ENCODE measurements around the gene UGT1A4.

The UGT1A4 gene

DNA sequence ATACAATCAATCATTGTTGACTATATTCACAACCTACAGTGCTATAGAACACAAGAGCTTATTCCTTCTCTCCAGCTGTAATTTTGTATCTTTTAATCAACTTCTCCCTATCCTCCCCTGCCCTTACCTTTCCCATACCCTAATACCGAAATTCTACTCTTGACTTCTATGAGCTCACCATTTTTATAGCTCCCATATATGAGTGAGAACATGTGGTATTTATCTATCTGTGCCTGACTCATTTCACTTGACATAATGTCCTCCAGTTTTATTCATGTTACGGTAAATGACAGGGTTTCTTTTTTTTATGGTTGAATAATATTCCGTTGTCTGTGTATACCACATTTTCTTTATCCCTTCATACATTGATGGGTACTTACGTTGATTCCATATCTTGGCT, 62.2 kb downstream of the UGT1A4 start:
- no peak for DNase-seq

DNA sequence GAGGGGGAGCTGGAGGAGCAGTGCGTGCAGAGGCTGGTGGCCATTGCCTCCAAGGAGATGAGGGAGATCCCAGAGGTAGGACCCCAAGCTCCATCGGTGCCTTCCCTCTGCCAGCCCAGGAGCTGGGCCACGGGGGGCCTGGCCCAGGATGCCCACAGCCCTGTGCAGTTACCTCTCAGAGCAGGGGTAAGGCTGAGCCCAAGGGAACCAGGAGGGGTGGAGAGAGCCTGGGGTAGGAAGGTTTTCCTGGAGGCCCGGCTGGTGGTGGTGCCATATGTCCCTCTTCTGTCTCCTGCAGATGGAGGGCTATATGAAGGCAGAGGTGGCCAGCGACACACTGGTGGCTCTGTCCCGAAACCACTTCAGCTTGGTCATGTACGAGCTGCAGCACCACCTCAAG, 71.0 kb downstream of the UGT1A4 start:
- DNase-seq = no peak

DNA sequence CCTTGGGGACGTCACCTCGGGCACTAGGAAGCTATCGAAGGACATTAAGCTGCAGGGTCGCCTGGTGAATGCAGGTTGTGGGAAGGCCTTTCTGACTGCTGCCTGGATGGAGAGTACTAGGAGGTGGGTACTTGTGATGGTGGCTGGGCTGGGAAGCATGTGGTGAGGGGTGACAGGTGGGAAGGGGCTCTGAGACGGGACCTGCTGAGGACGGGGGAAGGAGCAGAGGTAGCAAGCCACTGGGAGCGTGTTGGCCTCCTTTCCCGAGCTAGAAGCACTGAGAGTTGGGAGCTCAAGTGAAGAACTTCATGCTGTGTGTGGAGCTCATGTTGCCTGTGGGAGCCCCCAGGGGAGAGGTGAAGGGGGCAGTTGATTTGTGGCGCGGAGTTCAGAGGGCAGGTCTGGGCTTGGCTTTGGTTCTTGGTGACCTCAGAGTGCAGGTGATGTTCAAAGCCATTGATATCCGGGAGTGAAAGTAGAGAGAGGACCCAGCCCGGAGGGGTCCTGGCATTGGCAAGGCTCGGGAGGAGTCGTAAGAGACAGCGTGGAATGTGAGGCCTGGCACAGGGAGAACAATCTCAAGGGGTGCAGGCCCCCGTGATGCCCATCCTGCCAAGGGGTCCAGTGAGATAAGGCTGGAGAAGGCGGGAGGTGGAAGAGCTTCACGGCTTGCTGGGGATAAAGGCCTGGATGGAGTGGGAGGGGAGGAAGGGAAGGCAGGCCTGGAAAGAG, 72.8 kb downstream of the UGT1A4 start:
- DNase-seq = no peak

DNA sequence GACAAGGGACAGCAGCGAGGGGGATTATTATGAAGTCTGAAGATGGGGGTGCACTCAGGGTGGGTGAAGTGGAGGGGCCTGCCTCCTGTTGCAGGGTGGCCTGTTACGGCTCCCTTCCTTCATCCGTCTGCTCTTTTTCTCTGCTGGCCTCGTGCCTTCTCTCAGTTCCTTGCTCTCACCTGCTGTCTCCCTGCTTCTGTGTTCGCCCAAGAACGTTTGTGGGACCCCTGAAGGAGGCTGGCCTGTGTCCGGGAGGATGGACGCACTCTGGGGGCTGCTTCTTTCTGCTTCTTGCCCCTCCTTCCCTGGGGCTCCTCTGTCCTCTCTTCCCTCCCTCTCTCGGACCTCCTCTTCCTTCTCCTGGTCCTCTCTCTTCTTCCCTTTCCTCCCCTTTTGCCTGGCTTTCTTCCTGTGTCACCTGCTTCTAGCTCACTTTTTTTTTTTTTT, 73.4 kb downstream of the UGT1A4 start:
- no peak for DNase-seq

DNA sequence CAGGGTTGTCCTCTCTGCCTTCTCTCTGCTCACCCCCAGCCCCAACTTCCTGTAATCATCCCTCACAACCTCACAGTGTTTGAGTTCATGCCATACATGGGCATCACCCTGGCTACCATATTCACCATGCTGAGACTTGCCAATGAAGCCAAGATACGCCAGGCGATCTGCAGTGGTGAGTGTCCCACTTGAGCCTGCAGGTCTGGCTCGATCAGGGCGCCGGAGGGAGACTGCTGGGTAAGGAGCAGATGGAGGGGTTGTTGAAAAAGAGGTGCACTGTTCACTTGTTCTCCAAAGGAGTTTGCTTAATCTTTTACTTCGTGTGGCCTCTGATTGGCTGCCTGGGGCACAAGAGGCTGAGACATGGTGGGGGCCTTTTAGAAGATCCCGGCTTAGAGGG, 74.2 kb downstream of the UGT1A4 start:
- no peak for DNase-seq

DNA sequence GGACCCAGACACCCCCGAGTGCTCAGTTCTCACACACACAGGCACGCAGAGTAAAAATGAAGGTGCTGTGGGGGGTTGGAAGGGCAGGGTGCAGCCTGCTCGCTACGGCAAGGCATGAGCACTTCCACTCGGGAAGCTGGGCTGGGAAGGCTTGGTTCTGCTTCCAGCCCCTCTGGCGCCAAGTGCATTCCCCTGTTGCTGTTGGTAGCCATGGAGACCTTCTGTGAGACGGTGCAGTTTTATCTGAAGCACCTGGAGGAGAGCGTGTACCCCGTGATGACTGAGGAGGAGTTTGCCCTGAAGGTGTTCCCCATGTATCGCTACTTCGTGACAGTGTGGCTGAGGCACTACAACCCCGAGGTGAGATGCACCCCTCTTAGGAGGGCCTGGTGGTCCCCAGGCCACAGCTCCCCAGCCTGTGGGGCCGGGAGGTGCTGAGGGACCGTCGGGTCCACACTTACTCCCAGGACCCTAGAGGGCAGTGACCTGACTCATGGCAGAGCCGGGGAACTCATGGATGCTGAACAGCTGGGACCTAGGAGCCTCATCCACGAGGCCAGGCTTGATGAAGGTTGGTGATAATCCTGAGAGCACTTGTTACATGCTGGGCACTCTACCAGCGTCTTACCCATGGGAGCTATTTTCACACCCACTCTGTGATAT, 75.1 kb downstream of the UGT1A4 start:
- peak in 1 of 51 donors; percentile 5 for DNase-seq

DNA sequence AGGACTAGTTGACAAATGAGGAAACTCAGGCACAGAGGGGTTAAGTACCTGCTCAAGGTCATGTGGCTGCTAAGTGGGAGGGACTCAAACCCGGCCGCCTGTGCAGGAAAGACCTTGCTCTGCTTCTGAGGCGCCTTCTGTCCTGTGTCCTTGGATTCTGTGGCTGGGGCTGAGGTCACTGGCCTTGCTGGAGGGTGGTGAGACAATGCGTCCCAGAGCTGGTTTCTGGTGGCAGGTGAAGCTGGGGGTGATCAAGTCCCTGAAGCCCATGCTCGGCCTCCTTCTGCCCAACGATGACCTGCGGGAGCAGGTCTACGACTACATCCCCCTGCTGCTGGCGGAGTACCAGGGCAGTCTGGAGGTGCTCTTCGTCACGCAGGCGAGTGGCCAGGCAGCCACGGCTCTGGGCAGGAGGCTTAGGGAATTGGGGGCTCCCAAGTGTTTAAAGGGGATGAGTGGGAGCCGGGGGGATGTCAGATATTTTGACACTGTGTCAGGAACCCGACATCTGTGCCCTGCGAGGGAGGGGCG, 75.7 kb downstream of the UGT1A4 start:
- no peak for DNase-seq

DNA sequence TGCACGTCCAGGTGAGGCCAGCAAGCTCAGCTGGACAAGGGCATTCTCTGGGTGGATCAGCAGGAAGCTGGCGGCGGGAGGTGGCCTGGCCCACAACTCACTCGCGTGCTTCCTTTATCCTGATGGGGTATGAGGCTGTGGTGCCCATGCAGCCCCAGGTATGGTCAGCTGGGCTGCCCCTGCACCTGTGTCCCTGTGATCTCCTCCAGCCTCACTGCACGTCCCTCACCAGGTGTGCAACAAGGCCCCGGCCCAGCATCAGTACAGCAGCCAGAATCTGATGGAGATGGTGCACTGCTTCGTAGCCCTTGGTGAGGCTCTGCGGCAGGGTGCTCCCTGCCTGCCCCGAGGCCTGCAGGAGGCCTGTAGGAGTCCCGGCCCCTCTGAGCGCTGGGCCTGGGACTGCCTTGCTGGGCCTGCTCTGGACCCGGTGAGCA, 77.2 kb downstream of the UGT1A4 start:
- no peak for DNase-seq

DNA sequence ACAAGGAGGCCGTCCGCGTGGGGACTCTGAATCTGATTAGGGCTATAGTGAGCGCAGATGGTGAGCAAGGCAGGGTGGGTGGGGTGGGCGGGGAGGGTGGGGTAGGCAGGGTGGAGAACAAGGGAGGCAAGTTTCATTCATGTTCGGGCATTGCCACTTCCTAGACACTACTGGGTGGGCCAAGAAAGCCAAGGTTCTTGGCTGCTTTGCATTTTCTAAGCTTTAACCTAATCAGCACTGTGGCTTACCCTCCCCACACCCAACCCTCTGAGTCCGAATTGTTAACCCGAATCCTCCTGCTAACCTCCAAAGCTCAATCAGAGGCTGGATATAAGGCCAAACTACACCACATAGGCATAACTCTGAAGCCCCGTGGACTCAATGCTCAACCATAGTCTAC, 77.7 kb downstream of the UGT1A4 start:
- no peak for DNase-seq

DNA sequence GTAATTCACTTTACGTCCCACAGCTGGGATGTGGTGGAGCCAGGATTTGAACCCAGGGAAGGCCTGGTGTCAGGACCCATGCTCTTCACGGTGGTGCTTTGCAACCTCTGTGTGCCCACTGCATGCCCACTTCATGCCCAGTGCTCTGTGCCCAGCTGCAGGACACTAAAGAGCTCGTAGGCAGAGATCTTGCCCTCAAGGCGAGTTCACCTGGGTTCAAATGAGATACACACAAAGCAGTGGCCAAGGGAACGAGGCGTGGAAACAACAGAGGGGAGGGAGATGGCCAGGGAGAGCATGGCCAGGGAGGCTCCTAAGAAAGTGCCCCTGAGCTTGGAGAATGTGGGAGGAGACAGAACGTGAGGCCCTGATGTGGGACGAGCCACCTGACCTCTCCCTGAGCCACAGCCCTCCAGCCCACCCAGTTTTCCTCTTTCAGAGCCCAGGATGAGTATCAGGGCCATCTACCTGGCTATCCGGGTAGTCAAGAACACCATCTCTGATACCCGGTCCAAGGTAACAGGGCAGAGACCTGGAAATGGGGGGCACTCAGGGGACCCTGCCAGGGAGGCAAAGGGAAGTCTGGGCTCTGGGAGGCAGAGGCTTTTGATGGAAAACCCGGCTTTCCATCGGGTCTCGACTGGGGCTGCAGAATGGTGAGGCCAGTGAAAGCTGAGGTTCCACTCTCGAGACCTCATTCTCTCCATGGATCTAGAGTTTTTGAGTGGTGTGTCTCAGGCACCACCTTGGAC, 80.0 kb downstream of the UGT1A4 start:
- DNase-seq = no peak

DNA sequence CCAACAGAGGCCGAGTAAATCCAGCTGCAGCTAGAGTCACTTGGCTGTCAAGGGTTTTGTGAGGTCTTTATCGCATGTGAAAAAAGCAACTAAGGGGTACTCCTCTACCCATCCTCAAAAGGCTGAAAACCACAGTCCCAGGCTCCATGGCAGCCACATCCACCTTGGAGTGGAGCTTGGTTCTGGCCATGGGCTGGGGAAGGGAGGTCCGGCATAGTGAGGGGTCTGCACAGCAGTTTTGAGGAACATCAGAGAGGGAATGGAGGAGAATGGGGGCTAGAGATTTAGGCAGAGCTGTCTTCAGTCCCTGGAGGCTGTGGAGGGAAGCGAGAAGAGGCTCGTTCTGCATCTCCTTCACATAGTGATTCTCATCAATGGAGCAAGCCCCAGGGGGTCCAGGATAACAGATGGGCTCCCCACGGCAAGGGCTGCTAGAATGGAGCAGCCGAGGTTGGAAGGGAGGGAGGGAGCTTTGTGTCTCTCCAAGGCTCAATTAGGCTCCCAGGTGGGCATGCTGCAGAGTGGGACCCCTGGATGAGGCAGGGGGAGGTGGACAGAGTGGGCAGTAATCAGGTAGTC, 80.6 kb downstream of the UGT1A4 start:
- no peak for DNase-seq

DNA sequence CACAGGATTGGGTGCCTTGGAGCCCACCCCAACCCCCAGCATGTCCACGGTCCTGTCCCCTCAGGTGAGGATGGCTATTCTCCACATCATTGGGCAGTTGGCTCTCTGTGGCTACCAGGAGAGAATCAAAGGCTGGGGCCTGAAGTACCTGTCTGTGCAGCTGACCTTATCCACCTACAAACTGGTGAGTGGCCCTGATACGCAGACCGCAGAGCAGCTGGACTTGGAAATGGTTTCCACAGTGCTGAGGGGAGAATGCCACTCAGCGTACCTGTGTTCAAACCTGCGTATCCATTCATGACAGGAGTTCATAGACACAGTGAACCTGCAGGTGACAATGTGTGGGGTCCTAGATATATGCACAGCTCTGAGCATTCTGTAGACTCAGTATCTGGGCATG, 81.2 kb downstream of the UGT1A4 start:
- DNase-seq = no peak

DNA sequence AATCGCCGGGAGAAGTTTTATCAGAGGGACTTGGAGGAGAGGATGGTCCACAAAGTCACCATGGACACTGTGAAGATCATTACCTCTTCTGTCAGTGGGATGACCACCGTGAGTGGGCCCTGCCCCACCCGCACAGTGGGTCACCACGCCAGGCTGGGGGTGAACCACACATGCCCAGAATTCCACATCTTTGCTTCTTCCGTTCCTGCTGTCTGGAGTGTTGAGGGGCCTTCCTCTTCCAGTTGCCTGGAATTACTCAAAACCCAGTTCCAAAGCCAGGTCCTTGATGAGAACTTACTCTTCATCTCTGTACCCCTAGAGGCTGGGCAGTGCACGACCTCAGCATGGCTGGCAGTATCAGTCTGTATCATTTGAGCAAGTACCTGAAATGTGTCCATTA, 81.7 kb downstream of the UGT1A4 start:
- no peak for DNase-seq

DNA sequence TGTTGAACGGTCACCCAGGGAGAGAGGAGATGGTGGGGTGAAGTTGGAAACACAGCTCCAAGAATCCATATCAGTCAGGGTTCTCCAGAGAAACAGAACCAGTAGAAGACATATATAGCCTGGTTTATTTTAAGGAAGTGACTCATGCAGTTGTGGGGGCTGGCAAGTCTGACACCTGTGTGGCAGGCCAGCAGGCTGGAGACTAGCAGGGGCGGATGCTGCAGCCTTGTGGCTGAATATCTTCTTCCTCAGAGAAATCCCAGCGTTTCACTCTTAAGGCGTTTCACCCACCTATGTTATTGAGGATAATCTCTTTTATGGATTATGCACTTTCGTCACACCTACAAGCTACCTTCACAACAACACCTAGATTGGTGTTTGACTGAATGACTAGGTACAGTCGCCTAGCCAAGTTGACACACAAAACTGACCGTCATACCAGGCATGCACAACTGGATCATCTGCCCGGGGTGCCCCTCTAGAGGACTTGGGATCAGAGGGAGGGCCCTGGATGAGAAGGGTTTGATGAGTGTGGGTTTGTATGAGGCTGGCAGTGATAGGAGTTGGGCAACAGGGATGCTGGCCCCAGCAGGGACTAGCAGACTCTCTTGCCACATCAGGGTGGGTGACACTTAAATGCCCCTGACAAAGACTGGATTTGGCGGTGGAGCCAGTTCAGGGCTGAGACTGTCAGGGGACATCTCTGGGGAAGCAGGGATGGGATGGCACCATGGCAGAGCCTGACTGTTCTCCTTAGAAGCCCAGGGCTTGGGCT, 83.0 kb downstream of the UGT1A4 start:
- DNase-seq = peak in 2 of 51 donors; percentile 7 to 21

DNA sequence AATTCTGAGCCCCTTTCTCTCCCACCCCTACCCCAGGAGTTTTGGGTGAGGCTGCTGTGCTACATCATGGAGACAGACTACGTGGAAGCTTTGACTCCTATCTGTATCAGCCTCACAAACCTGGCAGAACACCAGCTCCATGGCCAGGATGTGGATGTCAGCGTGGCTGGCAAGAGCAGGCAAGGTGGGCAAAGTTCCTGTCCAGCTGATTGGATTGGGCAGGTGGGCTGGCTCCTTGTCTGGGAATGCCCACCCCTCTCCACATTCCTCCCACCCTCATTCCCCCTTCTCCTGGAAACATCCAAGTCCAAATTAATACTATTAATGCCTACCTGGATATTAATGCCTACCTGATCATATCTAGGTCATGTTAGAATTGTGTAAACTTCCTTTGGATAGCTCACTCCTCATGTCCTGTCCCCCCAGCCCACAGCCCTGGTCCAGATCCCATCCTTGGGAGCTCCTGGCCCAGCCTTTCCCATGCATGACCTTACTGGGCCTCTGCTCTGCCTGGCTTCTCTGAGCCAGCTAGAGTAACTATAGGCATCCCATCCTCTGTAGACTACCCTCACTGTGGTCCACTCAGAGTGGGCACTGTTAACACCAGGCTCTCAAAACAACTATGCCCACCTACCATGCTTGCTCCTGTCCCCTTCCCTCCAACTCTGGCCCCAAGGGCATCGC, 83.7 kb downstream of the UGT1A4 start:
- DNase-seq = no peak

DNA sequence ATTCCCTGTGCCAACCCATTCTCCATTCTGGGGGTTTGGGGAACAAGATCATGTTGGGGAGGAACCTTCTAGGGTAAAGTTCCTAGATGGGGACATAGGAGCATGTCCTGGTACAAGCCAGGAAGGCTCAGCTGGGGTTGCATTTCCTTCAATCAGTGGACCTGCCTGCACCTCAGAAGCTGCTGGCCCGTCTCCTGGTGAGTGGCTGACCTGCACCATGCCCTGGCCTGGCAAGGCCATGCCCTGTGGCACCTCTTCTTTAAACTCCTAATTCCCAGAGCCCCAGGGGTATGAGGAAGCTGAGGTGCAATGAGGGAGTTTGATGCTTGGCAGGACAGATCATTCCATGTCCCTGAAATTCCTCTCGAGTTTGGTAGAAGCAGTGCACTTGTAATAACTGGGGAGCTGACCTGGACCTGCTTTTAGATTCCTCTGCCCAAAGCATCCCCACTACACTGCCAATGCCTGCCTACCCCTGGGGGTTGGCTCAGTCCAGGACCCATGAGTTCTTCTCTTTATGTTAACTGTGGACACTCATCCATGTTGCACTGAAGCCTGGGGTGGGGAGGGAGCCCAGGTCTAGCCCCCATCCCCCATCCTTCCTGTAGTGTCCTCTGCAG, 84.9 kb downstream of the UGT1A4 start:
- DNase-seq = no peak

DNA sequence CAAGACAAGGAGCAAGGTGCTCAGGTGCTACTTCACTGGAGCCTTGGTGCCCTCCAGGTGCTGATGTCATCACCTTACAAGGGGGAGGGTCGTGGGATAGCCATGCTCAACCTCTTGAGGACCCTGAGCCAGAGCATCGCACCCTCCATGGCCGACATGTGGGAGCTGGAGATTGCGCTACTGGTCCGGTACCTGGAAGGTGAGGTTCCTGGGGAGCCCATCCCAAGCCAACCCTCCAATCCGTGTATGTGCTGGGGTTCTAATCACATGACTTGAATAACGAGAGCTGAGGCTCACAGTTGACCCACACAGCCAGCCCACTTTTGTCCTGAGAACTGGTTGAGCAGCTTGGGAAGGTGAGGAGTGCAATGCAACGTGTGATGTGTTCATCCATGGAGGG, 85.5 kb downstream of the UGT1A4 start:
- DNase-seq = no peak

DNA sequence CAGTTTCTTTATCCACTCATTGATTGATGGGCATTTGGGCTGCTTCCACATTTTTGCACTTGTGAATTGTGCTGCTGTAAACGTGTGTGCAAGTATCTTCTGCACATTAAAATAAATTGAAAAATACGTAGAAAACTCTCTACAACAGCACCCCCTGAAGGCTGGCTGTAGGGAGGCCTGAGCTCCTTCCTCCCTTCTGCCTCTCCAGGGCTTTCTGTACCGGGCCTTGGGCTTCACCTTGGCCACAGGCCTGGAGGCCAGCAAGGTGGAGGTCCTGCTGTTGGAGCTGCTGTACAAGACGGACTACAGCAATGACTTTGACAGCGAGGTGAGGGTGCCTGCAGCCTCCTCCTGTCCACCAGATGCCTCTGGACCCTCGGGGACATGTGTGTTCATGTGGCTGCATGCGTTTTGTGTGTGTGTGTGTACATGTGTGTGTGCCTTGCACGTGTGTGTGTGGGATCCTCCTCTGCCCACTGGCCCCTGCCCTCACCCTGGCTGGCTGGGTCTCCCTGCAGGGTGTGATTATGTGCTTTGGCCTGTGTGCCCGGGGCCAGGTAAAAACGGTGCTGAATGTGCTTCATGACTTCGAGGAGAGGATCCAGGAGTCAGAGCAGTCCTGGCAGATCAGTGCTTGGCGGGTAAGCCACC, 88.8 kb downstream of the UGT1A4 start:
- DNase-seq = no peak

Data from hypothalamus (tissue), 51 donors.